CD14-positive monocyte (primary cell): ENCODE measurements around the gene UGT2A3. TPM values are rescaled to one million over a fixed set of nuclear protein-coding genes. Genes with fewer than 3 reads are reported as not detected.

Source experiments
- DNase-seq, 3 donors: peaks; one replicate each; pipeline ENCODE4 v3.0.0-alpha.2; 2011 to 2022
- H2AFZ ChIP-seq: 2 replicates; pipeline ENCODE4 v1.6.0; 2012; ENCODE audit warnings: mild to moderate bottlenecking, low read depth, low read length, inconsistent platforms; ENCODE audit not compliant: insufficient read depth, poor library complexity, severe bottlenecking
- H3K27ac ChIP-seq, 2 donors: 1 replicate in 1 of 2; 2 replicates in 1 of 2; pipeline ENCODE4 v1.5.1; 2012 to 2013; ENCODE audit warnings: low read length in 2 of 2, control low read depth in 1 of 2, inconsistent platforms in 1 of 2, low read depth in 1 of 2, mild to moderate bottlenecking in 1 of 2
- H3K27me3 ChIP-seq, 2 donors: one replicate each; pipeline versions ENCODE4 v1.6.0 to v1.6.1; 2011 to 2013; ENCODE audit warnings: low read length in 2 of 2; ENCODE audit not compliant: control insufficient read depth in 2 of 2, insufficient read depth in 2 of 2
- H3K36me3 ChIP-seq, 2 donors: replicated peaks in 1 of 2; 1 replicate in 1 of 2; 2 replicates in 1 of 2; pipeline versions ENCODE4 v1.5.1 to v1.6.1; 2012 to 2013; ENCODE audit warnings: low read length in 2 of 2, control low read depth in 1 of 2, inconsistent platforms in 1 of 2, mild to moderate bottlenecking in 1 of 2; ENCODE audit not compliant: insufficient read depth in 2 of 2, control insufficient read depth in 1 of 2
- H3K4me1 ChIP-seq, 2 donors: 1 replicate in 1 of 2; 2 replicates in 1 of 2; pipeline versions ENCODE4 v1.5.1 to v1.6.1; 2012 to 2013; ENCODE audit warnings: low read length in 2 of 2, control low read depth in 1 of 2, inconsistent platforms in 1 of 2, mild to moderate bottlenecking in 1 of 2, moderate library complexity in 1 of 2; ENCODE audit not compliant: insufficient read depth in 2 of 2, control insufficient read depth in 1 of 2
- H3K4me2 ChIP-seq: replicated peaks from 2 replicates; pipeline ENCODE3; 2012; ENCODE audit warnings: low read length, moderate library complexity, mild to moderate bottlenecking; ENCODE audit not compliant: poor library complexity, severe bottlenecking; ENCODE audit errors: extremely low read depth
- H3K4me3 ChIP-seq, 3 experiments: fragments of 200-600 bp in 1 of 3; sonication (generic) in 1 of 3; replicated peaks in 1 of 3; 1 replicate in 2 of 3; 2 replicates in 1 of 3; pipeline ENCODE4 v1.5.1; 2011 to 2013; ENCODE audit warnings: low read length in 3 of 3, mild to moderate bottlenecking in 3 of 3, control low read depth in 2 of 3, low read depth in 2 of 3, inconsistent platforms in 1 of 3, moderate library complexity in 1 of 3
- H3K79me2 ChIP-seq: 2 replicates; pipeline ENCODE4 v1.6.0; 2012; ENCODE audit warnings: mild to moderate bottlenecking, control low read depth, inconsistent platforms, low read length, moderate library complexity; ENCODE audit not compliant: insufficient read depth
- H3K9ac ChIP-seq: 2 replicates; pipeline ENCODE4 v1.6.0; 2017; ENCODE audit warnings: low read length, mild to moderate bottlenecking; ENCODE audit not compliant: insufficient read depth, poor library complexity, severe bottlenecking
- H3K9me3 ChIP-seq, 2 donors: replicated peaks in 1 of 2; 1 replicate in 1 of 2; 2 replicates in 1 of 2; pipeline versions ENCODE4 v1.5.1 to v1.6.1; 2012 to 2013; ENCODE audit warnings: low read length in 2 of 2, control low read depth in 1 of 2; ENCODE audit not compliant: control insufficient read depth in 1 of 2, insufficient read depth in 1 of 2
- H4K20me1 ChIP-seq: 2 replicates; pipeline ENCODE4 v1.6.0; 2012; ENCODE audit warnings: mild to moderate bottlenecking, low read length, control low read depth, moderate library complexity; ENCODE audit not compliant: insufficient read depth
- H3K27ac Mint-ChIP-seq, 7 donors: one replicate each; pipeline ENCODE4 v1.8.0; 2020; ENCODE audit warnings: mild to moderate bottlenecking in 7 of 7, mixed read lengths in 7 of 7, moderate library complexity in 6 of 7, inconsistent platforms in 2 of 7
- H3K27me3 Mint-ChIP-seq, 3 donors: one replicate each; pipeline ENCODE4 v1.8.0; 2021 to 2022; ENCODE audit warnings: low read depth in 3 of 3, mild to moderate bottlenecking in 3 of 3, mixed read lengths in 3 of 3, moderate library complexity in 3 of 3, inconsistent platforms in 1 of 3
- H3K36me3 Mint-ChIP-seq, 2 donors: one replicate each; pipeline ENCODE4 v1.8.0; 2020; ENCODE audit warnings: mixed read lengths in 2 of 2, inconsistent platforms in 1 of 2, mild to moderate bottlenecking in 1 of 2
- H3K4me1 Mint-ChIP-seq: one replicate; pipeline ENCODE4 v1.8.0; 2020; ENCODE audit warnings: mild to moderate bottlenecking, mixed read lengths
- H3K4me3 Mint-ChIP-seq, 2 donors: one replicate each; pipeline ENCODE4 v1.8.0; 2020; ENCODE audit warnings: mild to moderate bottlenecking in 2 of 2, mixed read lengths in 2 of 2, moderate library complexity in 1 of 2
- H3K9me3 Mint-ChIP-seq, 7 donors: one replicate each; pipeline ENCODE4 v1.8.0; 2020 to 2022; ENCODE audit warnings: mixed read lengths in 7 of 7, mild to moderate bottlenecking in 6 of 7, moderate library complexity in 6 of 7, inconsistent platforms in 2 of 7
- CTCF ChIP-seq: fragments of 200-600 bp; IDR thresholded peaks from one replicate; pipeline ENCODE4 v1.8.0; 2022; ENCODE audit warnings: antibody characterized with exemption, mild to moderate bottlenecking
- WGBS: methylation state at CpG from one replicate; pipeline ENCODE4 v1.1.5; 2013; ENCODE audit warnings: missing lambda C conversion rate; ENCODE audit not compliant: insufficient coverage; 5-methylcytosine and 5-hydroxymethylcytosine counted together
- intact Hi-C, 2 donors: fragments of 100-400 bp; cut with micrococcal nuclease; formaldehyde crosslinking; loops; one replicate each; pipeline versions ENCODE4 v1.15.0 to v1.15.1; 2023
- polyA plus RNA-seq, 3 donors: library from polyadenylated mRNA; depleted of rRNA in 1 of 3; unstranded in 2 of 3; stranded (reverse) in 1 of 3; fragments of 300-500 nt in 2 of 3; fragments of >200 nt in 1 of 3; fragmentation: Illumina TruSeq in 2 of 3; gene quantifications; 1 replicate in 2 of 3; 2 replicates in 1 of 3; pipeline ENCODE4 v1.2.3, GENCODE V29; 2012 to 2021

Gene UGT2A3
- polyA plus RNA-seq, 3 donors: not detected

DNA sequence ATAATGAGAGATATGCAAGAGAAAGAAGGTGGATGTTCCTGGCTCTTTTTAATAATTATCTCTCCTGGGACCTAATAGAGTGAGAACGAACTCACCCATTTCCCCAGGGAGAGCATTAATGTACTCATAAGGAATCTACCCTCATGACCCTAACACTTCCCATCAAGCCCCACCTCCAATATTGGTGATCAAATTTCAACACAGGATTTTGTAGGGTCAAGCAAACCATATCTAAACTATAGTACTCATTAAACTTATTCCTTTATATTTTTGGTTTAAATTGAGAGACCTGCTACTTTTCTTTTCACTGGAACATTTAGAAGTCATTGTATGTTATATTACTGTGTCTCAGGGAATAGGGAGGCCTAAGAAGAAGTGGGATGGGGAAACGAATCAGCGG lies 2.6 kb downstream of the UGT2A3 start:
- H3K4me3 ChIP-seq: no peak overlapping the region
- 100% methylated on average over 1 of the region's 3 CpGs for WGBS
- H3K9me3 ChIP-seq: no peaks in the 10 kb centered on the region
- no peaks in the 10 kb centered on the region for H3K79me2 ChIP-seq
- H3K36me3 ChIP-seq: no peaks in the 10 kb centered on the region
- Mint-ChIP-seq H3K27ac (no peak overlapping the region), H3K36me3 (no peaks in the 10 kb centered on the region), H3K9me3 (peaks cover 0 to 3% (median 0%) of the 10 kb centered on the region in 7 donors), H3K4me3 (no peak overlapping the region), H3K27me3 (peaks cover 0 to 6% (median 2%) of the 10 kb centered on the region in 3 donors), H3K4me1 (no peaks in the 10 kb centered on the region)
- no peaks in the 10 kb centered on the region for H3K27me3 ChIP-seq
- H3K27ac ChIP-seq: no peak overlapping the region
- H3K4me1 ChIP-seq: no peaks in the 10 kb centered on the region
- intact Hi-C loops: no loop called here
- no peak overlapping the region for H3K4me2 ChIP-seq
- DNase-seq: no peak
- no peak for TF ChIP-seq CTCF
- no peak overlapping the region for H3K9ac ChIP-seq
- no peak overlapping the region for H2AFZ ChIP-seq
- no peaks in the 10 kb centered on the region for H4K20me1 ChIP-seq

- H3K4me1 Mint-ChIP-seq: no peaks in the 10 kb centered on the region
Observed at GRCh38 chr4:68948044-68948743, 3.4 kb downstream of the UGT2A3 start.

More at GRCh38 chr4:68948044-68948743, 3.4 kb downstream of the UGT2A3 start:
- Histone ChIP-seq H3K4me1 (no peaks in the 10 kb centered on the region), H3K9ac (no peak overlapping the region), H3K79me2 (no peaks in the 10 kb centered on the region), H3K4me2 (no peak overlapping the region), H3K27ac (no peak overlapping the region), H4K20me1 (no peaks in the 10 kb centered on the region), H2AFZ (no peak overlapping the region), H3K36me3 (no peaks in the 10 kb centered on the region), H3K27me3 (no peaks in the 10 kb centered on the region), H3K9me3 (no peaks in the 10 kb centered on the region), H3K4me3 (no peak overlapping the region)
- Mint-ChIP-seq H3K27me3 (peaks cover 0 to 2% (median 2%) of the 10 kb centered on the region in 3 donors), H3K4me3 (no peak overlapping the region), H3K9me3 (peaks cover 0 to 3% (median 0%) of the 10 kb centered on the region in 7 donors), H3K27ac (no peak overlapping the region), H3K36me3 (no peaks in the 10 kb centered on the region)
- no peak for DNase-seq
- no CpG with 5 or more reads among the region's 2 CpGs for WGBS
- intact Hi-C loops: no loop called here
- TF ChIP-seq CTCF: no peak
